H1 (cell line): ENCODE results near the gene ST3GAL2. TPM values are rescaled to one million over a fixed set of nuclear protein-coding genes. Genes with fewer than 3 reads are reported as not detected.

Experiments used
- CHD7 ChIP-seq: fragments of 300-600 bp; sonication (generic); IDR thresholded peaks from 2 replicates; pipeline ENCODE4 v1.7.1; 2012; ENCODE audit warnings: low read length, moderate library complexity, mild to moderate bottlenecking, inconsistent platforms; ENCODE audit not compliant: insufficient replicate concordance
- HDAC2 ChIP-seq, 2 experiments: fragments of 300-600 bp in 1 of 2; sonication (generic) in 1 of 2; IDR thresholded peaks; 2 replicates each; pipeline ENCODE4 v1.6.1; 2011 to 2012; ENCODE audit warnings: low read depth in 2 of 2, low read length in 2 of 2, mild to moderate bottlenecking in 2 of 2, moderate library complexity in 2 of 2, borderline replicate concordance in 1 of 2, inconsistent platforms in 1 of 2
- TEAD4 ChIP-seq: IDR thresholded peaks from 2 replicates; pipeline ENCODE4 v1.6.1; 2012; ENCODE audit warnings: low read depth, low read length, inconsistent platforms, mixed read lengths
- YY1 ChIP-seq: IDR thresholded peaks from 2 replicates; pipeline ENCODE4 v1.6.1; 2011; ENCODE audit warnings: low read depth, mild to moderate bottlenecking, low read length
- polyA plus RNA-seq, 7 experiments: library from polyadenylated mRNA; depleted of rRNA in 3 of 7; stranded (reverse) in 5 of 7; unstranded in 2 of 7; fragments of >200 nt in 5 of 7; fragments of 200-250 nt in 2 of 7; gene quantifications; 1 replicate in 5 of 7; 2 replicates in 1 of 7; 4 replicates in 1 of 7; pipeline versions ENCODE4 v1.2.1 to v1.2.3, GENCODE V29; 2011 to 2013; ENCODE audit warnings: missing spikeins in 2 of 7, mixed read lengths in 2 of 7
- total RNA-seq: library from RNA; stranded (reverse); fragmentation: NEBNext Ultra II Directional; extraction: Animal tissue kit (Norgen Biotek cat#: 25700); gene quantifications from 2 replicates; pipeline ENCODE4 v1.2.1, GENCODE V29; 2021

Gene ST3GAL2
- total and polyA plus RNA-seq, 2 of the 8 experiments (the other 6 are each of a cell fraction or from before 2014, with no cell fraction given), result 14.4 to 39.7 TPM

- no peak for TF ChIP-seq CHD7
- TF ChIP-seq HDAC2 (IDR thresholded peaks at IDR 0.05; ENCODE audit: borderline replicate concordance in 1 of 2, low read depth in 2 of 2, low read length in 2 of 2), result no peak
- TF ChIP-seq TEAD4, result no peak
- TF ChIP-seq YY1, result no peak
Observed at GRCh38 chr16:70433458-70434103, 5.3 kb downstream of the ST3GAL2 start (continued).
